ENCODE results near the gene PHF5A. TPM values are rescaled to one million over a fixed set of nuclear protein-coding genes. Genes with fewer than 3 reads are reported as not detected.

Gene PHF5A
- total and polyA plus RNA-seq, 2 of the 8 experiments (the other 6 are each of a cell fraction or from before 2014, with no cell fraction given), result 119 to 135 TPM

DNA sequence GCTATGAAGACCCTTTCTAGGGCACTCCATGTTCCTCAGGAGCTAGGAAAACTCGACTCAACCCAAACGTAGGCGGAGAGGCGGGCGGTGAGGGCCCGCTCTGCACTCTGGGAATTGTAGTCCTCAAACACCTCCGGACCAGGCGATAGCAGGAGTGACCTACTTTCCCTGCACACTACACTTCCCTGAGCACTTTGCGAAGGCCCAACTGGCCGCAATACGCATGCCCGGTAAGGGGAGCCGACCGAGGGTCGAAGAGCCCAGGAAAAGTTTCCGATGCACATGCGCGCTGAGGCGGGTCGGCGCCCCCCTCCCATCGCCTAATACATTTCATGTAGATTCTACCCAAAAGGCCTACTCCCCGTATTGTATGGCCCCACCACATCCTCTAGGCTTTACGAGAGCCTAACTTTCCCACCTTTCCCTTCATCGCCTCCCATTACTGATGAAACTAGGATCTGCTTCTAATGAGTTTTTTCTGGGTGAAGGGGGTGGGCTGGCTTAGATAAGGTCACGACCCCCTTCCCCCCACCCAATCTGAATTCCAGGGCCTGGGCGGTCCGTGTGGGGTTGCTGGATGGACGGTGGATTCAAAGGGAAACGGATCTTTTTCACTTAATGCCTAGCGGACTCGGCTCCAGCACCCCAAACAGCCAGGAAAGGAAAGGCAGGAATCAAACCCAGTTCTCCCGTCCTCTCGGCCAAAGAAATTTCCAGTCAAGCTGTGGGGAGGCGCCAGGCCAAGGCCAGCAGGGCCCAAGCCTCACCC is 23.9 kb downstream of the PHF5A start (continued):
- TF ChIP-seq TBP (IDR thresholded peaks at IDR 0.05; ENCODE audit: low read depth, low read length) (peak; percentile 37; the same call in 1 of the 2 replicates), NANOG (IDR thresholded peaks at IDR 0.05; ENCODE audit: insufficient read depth, low read depth, low read length, poor library complexity, severe bottlenecking) (no peak), SP4 (IDR thresholded peaks at IDR 0.05; ENCODE audit: low read length) (no peak; the same call in 1 of the 2 replicates), BRCA1 (IDR thresholded peaks at IDR 0.05; ENCODE audit: low read depth, low read length) (no peak), BACH1 (IDR thresholded peaks at IDR 0.05; ENCODE audit: low read length) (no peak), GTF2F1 (IDR thresholded peaks at IDR 0.05; ENCODE audit: borderline replicate concordance, low read depth, low read length) (no peak), FOSL1 (IDR thresholded peaks at IDR 0.05; ENCODE audit: insufficient read depth, low read depth, low read length) (no peak), KDM4A (IDR thresholded peaks at IDR 0.05; ENCODE audit: low read depth, low read length, severe bottlenecking) (peak; percentile 7), ASH2L (IDR thresholded peaks at IDR 0.05; ENCODE audit: low read length) (peak; percentile 47), POLR2AphosphoS5 (IDR thresholded peaks at IDR 0.05; ENCODE audit: low read depth, low read length) (0 out of 2 replicates have a peak, but pooled peaks have one; percentile 12), CTBP2 (IDR thresholded peaks at IDR 0.05; ENCODE audit: borderline replicate concordance, insufficient read depth, insufficient read length, low read length) (no peak), KDM5A (IDR thresholded peaks at IDR 0.05; ENCODE audit: low read length) (no peak), MAFK (IDR thresholded peaks at IDR 0.05; ENCODE audit: low read depth, low read length) (no peak), RXRA (IDR thresholded peaks at IDR 0.05; ENCODE audit: insufficient read depth, low read depth, low read length) (no peak), POU5F1 (IDR thresholded peaks at IDR 0.05; ENCODE audit: low read depth, low read length) (no peak), BCL11A (IDR thresholded peaks at IDR 0.05; ENCODE audit: low read depth in 2 of 2, low read length in 2 of 2) (no peak), CREB1 (IDR thresholded peaks at IDR 0.05) (peak; percentile 57; the same call in 1 of the 2 replicates), TAF1 (IDR thresholded peaks at IDR 0.05; ENCODE audit: low read depth, low read length) (no peak), SIRT6 (IDR thresholded peaks at IDR 0.05; ENCODE audit: low read length) (no peak), SP1 (IDR thresholded peaks at IDR 0.05; ENCODE audit: low read depth, low read length) (no peak; the same call in 1 of the 2 replicates)
- TF ChIP-seq, protein P1, sequence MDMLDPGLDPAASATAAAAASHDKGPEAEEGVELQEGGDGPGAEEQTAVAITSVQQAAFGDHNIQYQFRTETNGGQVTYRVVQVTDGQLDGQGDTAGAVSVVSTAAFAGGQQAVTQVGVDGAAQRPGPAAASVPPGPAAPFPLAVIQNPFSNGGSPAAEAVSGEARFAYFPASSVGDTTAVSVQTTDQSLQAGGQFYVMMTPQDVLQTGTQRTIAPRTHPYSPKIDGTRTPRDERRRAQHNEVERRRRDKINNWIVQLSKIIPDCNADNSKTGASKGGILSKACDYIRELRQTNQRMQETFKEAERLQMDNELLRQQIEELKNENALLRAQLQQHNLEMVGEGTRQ (IDR thresholded peaks at IDR 0.05; ENCODE audit: low read length), result no peak
- TF ChIP-seq, protein P2, sequence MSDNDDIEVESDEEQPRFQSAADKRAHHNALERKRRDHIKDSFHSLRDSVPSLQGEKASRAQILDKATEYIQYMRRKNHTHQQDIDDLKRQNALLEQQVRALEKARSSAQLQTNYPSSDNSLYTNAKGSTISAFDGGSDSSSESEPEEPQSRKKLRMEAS (IDR thresholded peaks at IDR 0.05), result no peak
- TF ChIP-seq, protein P3, sequence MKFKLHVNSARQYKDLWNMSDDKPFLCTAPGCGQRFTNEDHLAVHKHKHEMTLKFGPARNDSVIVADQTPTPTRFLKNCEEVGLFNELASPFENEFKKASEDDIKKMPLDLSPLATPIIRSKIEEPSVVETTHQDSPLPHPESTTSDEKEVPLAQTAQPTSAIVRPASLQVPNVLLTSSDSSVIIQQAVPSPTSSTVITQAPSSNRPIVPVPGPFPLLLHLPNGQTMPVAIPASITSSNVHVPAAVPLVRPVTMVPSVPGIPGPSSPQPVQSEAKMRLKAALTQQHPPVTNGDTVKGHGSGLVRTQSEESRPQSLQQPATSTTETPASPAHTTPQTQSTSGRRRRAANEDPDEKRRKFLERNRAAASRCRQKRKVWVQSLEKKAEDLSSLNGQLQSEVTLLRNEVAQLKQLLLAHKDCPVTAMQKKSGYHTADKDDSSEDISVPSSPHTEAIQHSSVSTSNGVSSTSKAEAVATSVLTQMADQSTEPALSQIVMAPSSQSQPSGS (IDR thresholded peaks at IDR 0.05; ENCODE audit: low read length), result no peak

Data from H1 (cell line).